Measurements from ENCODE around the gene FXYD1. TPM values are rescaled to one million over a fixed set of nuclear protein-coding genes. Genes with fewer than 3 reads are reported as not detected.

Gene FXYD1
- total RNA-seq, 1 donor from 2014 or later, result 49.7 TPM

DNA sequence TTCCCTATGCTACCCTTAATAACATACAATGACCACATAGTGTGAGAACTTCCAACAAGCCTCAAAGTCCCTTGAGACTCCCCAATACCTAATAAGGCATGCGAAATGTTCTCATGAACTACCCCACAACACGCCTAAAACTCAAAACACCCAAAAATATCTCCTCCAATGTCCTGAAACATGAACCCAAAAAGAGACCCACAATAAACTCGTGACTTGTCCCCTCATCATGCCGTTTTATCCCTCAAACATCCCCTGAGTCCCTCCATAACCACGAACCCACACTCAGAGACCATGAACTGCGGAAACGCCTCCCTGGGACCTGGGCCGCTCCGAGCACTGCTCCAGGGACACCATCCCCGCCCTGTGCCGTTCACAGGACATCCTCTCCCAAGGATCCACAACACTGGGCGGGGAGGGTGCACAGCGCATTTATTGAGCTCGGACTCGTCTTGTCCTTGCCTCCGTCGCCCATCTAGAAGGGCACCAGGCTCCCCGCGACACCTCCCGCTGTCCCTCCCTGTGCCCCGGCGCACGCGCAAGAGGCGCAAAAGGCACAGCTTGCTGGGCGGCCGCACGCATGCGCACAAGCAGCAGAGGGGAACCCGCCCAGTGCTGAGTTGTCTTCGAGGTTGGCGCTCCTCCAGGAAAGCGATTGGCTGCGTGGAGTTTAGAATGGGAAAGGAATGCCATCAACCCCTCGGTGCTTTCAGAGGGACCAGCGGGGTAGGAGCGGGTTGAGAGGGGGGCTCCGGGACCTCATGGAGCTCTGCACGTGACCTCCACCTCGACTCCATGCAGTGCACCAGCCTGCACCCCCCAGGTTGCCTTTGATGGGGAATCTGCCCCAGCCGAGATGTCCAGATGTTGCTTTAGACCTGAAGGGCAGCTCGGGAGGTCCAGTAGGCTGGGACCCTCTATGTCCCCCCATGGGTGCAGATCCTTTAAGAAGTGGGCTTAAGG lies 14.2 kb upstream of the FXYD1 start:
- Histone ChIP-seq H3K9me3 (no peaks in the 10 kb centered on the region), H3K27me3 (ENCODE audit: low read depth) (no peaks in the 10 kb centered on the region), H3K4me1 (peaks cover 22% of the 10 kb centered on the region), H3K36me3 (no peaks in the 10 kb centered on the region), H3K27ac (peak overlapping the region; percentile 78), H3K4me3 (peak overlapping the region; percentile 57)
- intact Hi-C loops (cut with DNase I), result no loop called here
- TF ChIP-seq, protein P1, sequence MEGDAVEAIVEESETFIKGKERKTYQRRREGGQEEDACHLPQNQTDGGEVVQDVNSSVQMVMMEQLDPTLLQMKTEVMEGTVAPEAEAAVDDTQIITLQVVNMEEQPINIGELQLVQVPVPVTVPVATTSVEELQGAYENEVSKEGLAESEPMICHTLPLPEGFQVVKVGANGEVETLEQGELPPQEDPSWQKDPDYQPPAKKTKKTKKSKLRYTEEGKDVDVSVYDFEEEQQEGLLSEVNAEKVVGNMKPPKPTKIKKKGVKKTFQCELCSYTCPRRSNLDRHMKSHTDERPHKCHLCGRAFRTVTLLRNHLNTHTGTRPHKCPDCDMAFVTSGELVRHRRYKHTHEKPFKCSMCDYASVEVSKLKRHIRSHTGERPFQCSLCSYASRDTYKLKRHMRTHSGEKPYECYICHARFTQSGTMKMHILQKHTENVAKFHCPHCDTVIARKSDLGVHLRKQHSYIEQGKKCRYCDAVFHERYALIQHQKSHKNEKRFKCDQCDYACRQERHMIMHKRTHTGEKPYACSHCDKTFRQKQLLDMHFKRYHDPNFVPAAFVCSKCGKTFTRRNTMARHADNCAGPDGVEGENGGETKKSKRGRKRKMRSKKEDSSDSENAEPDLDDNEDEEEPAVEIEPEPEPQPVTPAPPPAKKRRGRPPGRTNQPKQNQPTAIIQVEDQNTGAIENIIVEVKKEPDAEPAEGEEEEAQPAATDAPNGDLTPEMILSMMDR (IDR thresholded peaks at IDR 0.05), result no peak
- DNase-seq (peak; percentile 92), ATAC-seq (peak; percentile 92 to 96)

DNA sequence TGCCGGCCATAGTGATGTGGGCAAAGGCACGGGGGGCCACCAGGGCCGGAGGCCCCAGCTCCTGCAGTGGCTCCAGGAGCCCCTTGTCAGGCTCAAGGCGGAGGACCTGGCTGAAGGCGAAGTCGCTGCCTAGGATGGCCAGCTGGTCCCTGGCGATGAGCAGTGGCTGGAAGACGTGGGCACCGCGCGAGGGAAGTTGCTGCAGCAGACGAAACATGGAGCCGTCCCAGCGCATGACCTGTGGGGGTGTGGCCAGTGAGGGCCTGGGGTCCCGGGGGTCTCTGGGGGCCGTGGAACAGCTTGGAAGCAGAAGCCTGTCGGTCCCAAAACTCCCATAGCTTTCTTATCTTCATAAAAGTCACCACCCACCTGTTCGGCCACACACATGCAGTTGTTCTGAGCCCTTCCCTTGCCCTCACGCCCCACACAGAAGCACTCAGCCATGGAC lies 13.3 kb upstream of the FXYD1 start:
- ATAC-seq (peak in 1 of 2 donors; percentile 1), DNase-seq (no peak)
- H3K4me3 ChIP-seq, result no peak overlapping the region
- no peaks in the 10 kb centered on the region for H3K9me3 ChIP-seq
- H3K4me1 ChIP-seq, result peaks cover 22% of the 10 kb centered on the region
- intact Hi-C loops (cut with DNase I), result no loop called here
- TF ChIP-seq, protein P1 (IDR thresholded peaks at IDR 0.05), result no peak
- peak overlapping the region; percentile 78 for H3K27ac ChIP-seq
- no peaks in the 10 kb centered on the region for H3K27me3 ChIP-seq (ENCODE audit: low read depth)
- H3K36me3 ChIP-seq, result no peaks in the 10 kb centered on the region

DNA sequence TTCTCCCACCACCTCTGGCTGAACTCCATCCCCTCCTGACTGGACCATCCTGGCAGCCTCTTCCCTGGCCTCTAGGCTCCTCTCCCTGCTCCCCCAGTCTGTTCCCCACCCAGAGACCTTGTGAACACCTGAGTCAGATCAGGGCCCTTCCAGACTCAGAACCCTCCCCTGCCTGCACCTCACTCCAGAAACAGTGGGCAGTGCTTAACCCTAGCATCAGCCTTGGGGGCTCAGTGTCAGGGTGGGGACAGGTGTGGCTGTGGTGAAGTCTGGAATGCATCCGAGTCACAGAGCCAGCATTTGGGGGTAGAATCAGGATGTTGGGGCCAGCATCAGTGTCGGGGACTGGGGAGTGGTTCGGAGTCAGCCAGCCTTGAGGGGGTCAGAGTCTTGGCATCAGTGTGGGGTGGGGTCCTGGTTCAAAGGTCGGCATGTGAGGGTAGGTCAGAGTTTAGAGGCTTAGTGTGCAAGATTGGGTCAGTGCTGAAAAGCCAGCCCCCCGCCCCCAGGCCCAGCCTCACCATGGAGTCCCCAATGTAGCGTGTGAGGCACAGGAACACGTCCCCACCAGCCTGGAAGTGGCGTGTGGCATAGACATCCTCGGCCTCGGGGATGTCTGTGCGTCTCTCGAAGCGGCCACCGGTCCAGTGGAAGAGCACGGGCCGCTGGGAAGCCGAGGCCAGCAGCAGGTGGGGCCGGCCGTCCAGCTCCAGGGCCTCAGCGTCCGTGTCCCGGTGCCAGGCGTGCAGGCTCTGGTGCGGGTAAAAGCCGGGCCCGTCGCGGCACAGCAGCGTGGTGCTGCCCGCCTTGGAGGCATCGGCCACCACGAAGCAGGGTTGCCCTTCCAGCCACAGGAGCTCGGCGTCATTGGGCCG lies 12.6 kb upstream of the FXYD1 start:
- H3K27me3 ChIP-seq (ENCODE audit: low read depth), result no peaks in the 10 kb centered on the region
- no peaks in the 10 kb centered on the region for H3K36me3 ChIP-seq
- ATAC-seq (no peak), DNase-seq (no peak)
- no peak overlapping the region for H3K4me3 ChIP-seq
- H3K9me3 ChIP-seq, result no peaks in the 10 kb centered on the region
- H3K27ac ChIP-seq, result no peak overlapping the region
- intact Hi-C loops (cut with DNase I), result no loop called here
- peaks cover 25% of the 10 kb centered on the region for H3K4me1 ChIP-seq
- TF ChIP-seq, protein P1 (IDR thresholded peaks at IDR 0.05), result no peak

DNA sequence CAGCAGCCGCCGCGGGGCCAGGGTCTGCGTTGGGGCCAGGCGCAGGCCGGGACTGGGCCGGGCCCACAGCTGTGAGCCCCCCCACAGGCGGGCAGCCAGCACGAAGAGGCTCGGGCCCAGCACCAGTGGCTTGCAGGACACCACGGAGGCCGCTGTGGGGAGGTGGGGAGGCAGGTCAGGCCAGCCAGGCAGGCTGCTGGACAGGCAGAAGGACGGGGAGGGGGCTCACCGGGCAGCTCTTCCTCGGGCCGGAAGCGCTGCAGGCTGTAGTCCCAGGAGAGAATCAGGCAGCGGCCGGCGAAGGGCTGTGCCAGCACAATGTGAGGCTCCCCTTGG lies 12.0 kb upstream of the FXYD1 start:
- intact Hi-C loops (cut with DNase I), result no loop called here
- TF ChIP-seq, protein P1 (IDR thresholded peaks at IDR 0.05), result no peak
- no peak for ATAC-seq
- H3K4me3 ChIP-seq, result no peak overlapping the region
- H3K27me3 ChIP-seq (ENCODE audit: low read depth), result no peaks in the 10 kb centered on the region
- peaks cover 27% of the 10 kb centered on the region for H3K4me1 ChIP-seq
- H3K36me3 ChIP-seq, result no peaks in the 10 kb centered on the region
- no peak overlapping the region for H3K27ac ChIP-seq
- no peak for DNase-seq
- H3K9me3 ChIP-seq, result no peaks in the 10 kb centered on the region

DNA sequence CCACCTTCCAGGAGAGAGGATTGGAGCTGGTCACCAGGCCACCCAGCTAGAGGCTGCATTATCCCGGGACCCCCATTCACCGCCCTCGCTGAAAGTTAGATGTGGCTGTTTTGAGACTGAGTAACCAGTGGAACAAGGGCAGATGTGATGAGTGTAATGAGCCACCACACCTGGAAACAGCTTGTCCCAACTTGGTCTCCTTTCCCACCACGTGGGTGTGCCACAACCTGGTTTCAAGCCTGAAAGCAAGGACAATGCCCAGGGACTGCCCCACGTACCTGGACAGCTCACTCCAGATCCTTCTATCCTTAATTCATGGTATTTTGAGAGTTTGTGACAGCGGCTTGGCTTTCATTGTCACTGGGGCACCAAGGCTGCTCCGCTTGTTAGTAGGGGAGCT lies 10.8 kb upstream of the FXYD1 start:
- TF ChIP-seq, protein P1 (IDR thresholded peaks at IDR 0.05), result no peak
- intact Hi-C loops (cut with DNase I), result no loop called here
- DNase-seq (no peak), ATAC-seq (no peak)
- no peak overlapping the region for H3K4me3 ChIP-seq
- H3K36me3 ChIP-seq, result no peaks in the 10 kb centered on the region
- H3K27ac ChIP-seq, result no peak overlapping the region
- H3K27me3 ChIP-seq (ENCODE audit: low read depth), result no peaks in the 10 kb centered on the region
- peaks cover 24% of the 10 kb centered on the region for H3K4me1 ChIP-seq
- no peaks in the 10 kb centered on the region for H3K9me3 ChIP-seq
